Measurements from ENCODE around the gene PTMS.

DNA sequence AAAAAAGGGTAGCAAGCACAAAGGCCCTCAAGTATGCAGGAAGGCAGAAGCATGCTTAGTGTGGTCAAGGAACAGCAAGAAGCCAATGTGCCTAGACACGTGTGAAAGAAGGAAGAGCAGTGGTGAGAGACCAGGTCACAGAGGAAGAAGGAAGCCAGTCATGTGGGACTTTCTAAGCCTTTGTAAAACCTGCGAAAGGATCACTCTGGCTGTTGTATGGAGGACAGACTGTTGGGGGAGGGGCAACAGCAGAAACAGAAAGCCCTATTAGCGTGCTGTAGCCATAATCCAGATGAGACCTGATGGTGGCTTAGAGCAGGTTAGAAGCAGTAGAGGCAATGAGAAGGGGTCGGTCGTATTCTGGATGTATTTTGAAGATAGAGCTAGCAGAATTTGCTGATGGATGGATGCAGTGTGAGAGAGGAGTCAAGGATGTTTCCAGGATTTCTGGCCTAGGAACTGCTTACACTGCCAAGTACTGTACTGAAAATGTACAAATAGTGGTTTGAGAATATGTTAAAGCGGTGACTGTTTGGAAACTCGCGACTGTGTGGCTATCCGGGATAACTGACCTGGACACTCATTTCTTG, 7.6 kb upstream of the PTMS start:
- TF ChIP-seq CTCF (conservative IDR thresholded peaks at IDR 0.05) (no peak), EZH2 (IDR thresholded peaks at IDR 0.05; ENCODE audit: low read depth) (no peak)

Data from PC-9 (cell line).